HepG2 (cell line): ENCODE results near the gene TOMM20. TPM values are rescaled to one million over a fixed set of nuclear protein-coding genes. Genes with fewer than 3 reads are reported as not detected.

ENCODE experiments used
- CENPX ChIP-seq: sonication (generic); formaldehyde crosslinking; IDR thresholded peaks from 2 replicates; pipeline ENCODE4 v1.9.0; 2021; ENCODE audit warnings: mild to moderate bottlenecking, missing genetic modification reagents, moderate library complexity
- JUND ChIP-seq: sonication (generic); formaldehyde crosslinking; IDR thresholded peaks from 2 replicates; pipeline ENCODE4 v1.8.0; 2022; ENCODE audit warnings: mild to moderate bottlenecking, missing genetic modification reagents
- KMT2A ChIP-seq: sonication (generic); formaldehyde crosslinking; IDR thresholded peaks from 2 replicates; pipeline ENCODE4 v1.4.0; 2020; ENCODE audit warnings: missing genetic modification reagents
- PLRG1 ChIP-seq: fragments of 450-650 bp; conservative IDR thresholded peaks from 2 replicates; pipeline ENCODE4 v1.6.1; 2016
- PPARG ChIP-seq: conservative IDR thresholded peaks from 2 replicates; pipeline ENCODE4 v1.6.1; 2016; ENCODE audit warnings: missing biosample characterization, missing genetic modification reagents
- PRMT3 ChIP-seq: sonication (generic); formaldehyde crosslinking; IDR thresholded peaks from 2 replicates; pipeline ENCODE4 v1.8.1; 2022; ENCODE audit warnings: low read depth, mild to moderate bottlenecking, moderate library complexity, missing genetic modification reagents, borderline replicate concordance
- SNAPC2 ChIP-seq: sonication (generic); formaldehyde crosslinking; IDR thresholded peaks from 2 replicates; pipeline ENCODE4 v1.8.1; 2022; ENCODE audit warnings: mild to moderate bottlenecking, missing genetic modification reagents
- SOX5 ChIP-seq: IDR thresholded peaks from 2 replicates; pipeline ENCODE4 v1.6.1; 2016; ENCODE audit warnings: borderline replicate concordance
- TGIF2 ChIP-seq: IDR thresholded peaks from 2 replicates; pipeline ENCODE4 v1.6.1; 2016; ENCODE audit warnings: control low read depth, missing compliant biosample characterization
- ZNF143 ChIP-seq: sonication (generic); formaldehyde crosslinking; IDR thresholded peaks from 2 replicates; pipeline ENCODE4 v1.4.0; 2020; ENCODE audit warnings: missing genetic modification reagents
- ZNF205 ChIP-seq: IDR thresholded peaks from 2 replicates; pipeline ENCODE4 v1.6.1; 2018; ENCODE audit warnings: missing biosample characterization, missing genetic modification reagents
- ZNF430 ChIP-seq: sonication (generic); formaldehyde crosslinking; IDR thresholded peaks from 2 replicates; pipeline ENCODE4 v1.9.0; 2021; ENCODE audit warnings: mild to moderate bottlenecking, missing genetic modification reagents
- ZNF550 ChIP-seq: sonication (generic); formaldehyde crosslinking; IDR thresholded peaks from 2 replicates; pipeline ENCODE4 v1.4.0; 2020; ENCODE audit warnings: mild to moderate bottlenecking, missing genetic modification reagents, borderline replicate concordance
- ZNF761 ChIP-seq: sonication (generic); formaldehyde crosslinking; conservative IDR thresholded peaks from 2 replicates; pipeline ENCODE4 v1.4.0; 2020; ENCODE audit warnings: mild to moderate bottlenecking, missing genetic modification reagents
- ZNF841 ChIP-seq: sonication (generic); formaldehyde crosslinking; IDR thresholded peaks from 2 replicates; pipeline ENCODE4 v1.8.1; 2023; ENCODE audit warnings: missing genetic modification reagents, borderline replicate concordance
- polyA plus RNA-seq, 8 experiments: library from polyadenylated mRNA; depleted of rRNA in 3 of 8; stranded (reverse) in 7 of 8; unstranded in 1 of 8; fragments of >200 nt; fragmentation: Illumina TruSeq in 4 of 8; extraction: Trizol in 4 of 8; gene quantifications; 2 replicates each; pipeline versions ENCODE4 v1.2.1 to v1.2.3, GENCODE V29; 2011 to 2016; ENCODE audit warnings: low read depth in 4 of 8, missing spikeins in 1 of 8, mixed read lengths in 1 of 8; ENCODE audit not compliant: insufficient read depth in 1 of 8
- total RNA-seq, 5 experiments: library from RNA; depleted of rRNA; stranded (reverse); fragments of >200 nt; fragmentation: Illumina TruSeq; extraction: Trizol; gene quantifications; 2 replicates each; pipeline ENCODE4 v1.2.3, GENCODE V29; 2016; ENCODE audit warnings: low read depth in 1 of 5
- TF ChIP-seq, protein P1 (sequence below): IDR thresholded peaks from 2 replicates; pipeline ENCODE4 v1.6.1; 2018; ENCODE audit warnings: missing genetic modification reagents
- TF ChIP-seq, protein P2 (sequence below): sonication (generic); formaldehyde crosslinking; IDR thresholded peaks from 2 replicates; pipeline ENCODE4 v1.5.0; 2020; ENCODE audit warnings: missing genetic modification reagents, mild to moderate bottlenecking, borderline replicate concordance
- TF ChIP-seq, protein P3 (sequence below): sonication (generic); formaldehyde crosslinking; IDR thresholded peaks from 2 replicates; pipeline ENCODE4 v1.5.0; 2020; ENCODE audit warnings: mild to moderate bottlenecking, missing genetic modification reagents
- TF ChIP-seq, protein P4 (sequence below): sonication (generic); formaldehyde crosslinking; IDR thresholded peaks from 2 replicates; pipeline ENCODE4 v1.5.0; 2020; ENCODE audit warnings: mild to moderate bottlenecking, missing genetic modification reagents, borderline replicate concordance
- TF ChIP-seq, protein P5 (sequence below): IDR thresholded peaks from 2 replicates; pipeline ENCODE4 v1.6.1; 2016; ENCODE audit warnings: mild to moderate bottlenecking, missing biosample characterization, missing genetic modification reagents

Gene TOMM20
- total and polyA plus RNA-seq, 2 of the 13 experiments (the other 11 are each of a cell fraction or from before 2014, with no cell fraction given): 153 to 376 TPM

DNA sequence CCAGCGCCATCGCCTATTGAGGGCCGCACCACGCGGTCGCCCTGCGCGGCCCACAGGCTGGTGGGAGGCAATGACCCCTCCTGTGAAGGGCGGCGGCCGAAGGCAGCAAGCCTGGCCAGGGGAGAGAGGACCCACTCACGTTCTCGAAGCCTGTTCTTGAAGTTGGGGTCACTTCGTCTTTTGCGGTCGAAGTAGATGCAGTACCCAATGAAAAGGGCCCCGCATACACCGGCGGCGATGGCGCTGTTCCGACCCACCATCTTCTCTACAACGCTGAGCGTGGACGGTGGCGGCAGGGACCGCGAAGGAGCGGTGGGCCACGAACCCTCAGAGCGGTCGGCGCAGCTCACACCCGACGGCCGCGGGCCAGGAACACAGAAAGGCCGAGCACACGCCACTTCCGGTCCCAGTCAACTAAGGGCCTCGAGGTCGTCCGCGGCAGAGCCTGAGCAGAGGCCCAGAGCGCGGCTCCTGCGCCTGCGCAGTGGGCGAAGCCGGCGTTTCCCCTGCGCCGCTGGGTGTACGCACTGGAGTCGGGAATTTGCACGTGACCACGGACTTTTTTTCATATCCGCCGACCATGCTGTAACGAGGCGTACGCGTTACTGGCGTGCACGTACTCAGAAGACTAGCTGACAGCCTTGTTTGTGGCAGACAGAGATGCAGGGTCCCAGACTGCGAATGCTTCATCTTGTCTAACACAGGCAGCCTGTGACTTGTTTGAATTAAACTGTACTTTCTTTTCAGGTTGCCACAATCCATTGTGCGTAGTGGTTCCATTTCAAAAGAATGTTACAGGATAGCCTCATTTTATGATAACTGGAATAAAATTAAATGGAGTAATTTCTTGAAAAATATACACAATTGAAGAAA lies at the start of gene TOMM20 (continued):
- TF ChIP-seq, protein P1, sequence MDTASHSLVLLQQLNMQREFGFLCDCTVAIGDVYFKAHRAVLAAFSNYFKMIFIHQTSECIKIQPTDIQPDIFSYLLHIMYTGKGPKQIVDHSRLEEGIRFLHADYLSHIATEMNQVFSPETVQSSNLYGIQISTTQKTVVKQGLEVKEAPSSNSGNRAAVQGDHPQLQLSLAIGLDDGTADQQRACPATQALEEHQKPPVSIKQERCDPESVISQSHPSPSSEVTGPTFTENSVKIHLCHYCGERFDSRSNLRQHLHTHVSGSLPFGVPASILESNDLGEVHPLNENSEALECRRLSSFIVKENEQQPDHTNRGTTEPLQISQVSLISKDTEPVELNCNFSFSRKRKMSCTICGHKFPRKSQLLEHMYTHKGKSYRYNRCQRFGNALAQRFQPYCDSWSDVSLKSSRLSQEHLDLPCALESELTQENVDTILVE (CRISPR knock-in tag): peak; percentile 76; the same call in 1 of the 2 replicates
- TF ChIP-seq JUND (no peak), CENPX (no peak), ZNF205 (CRISPR knock-in tag) (peak; percentile 26; the same call in 1 of the 2 replicates), ZNF143 (CRISPR knock-in tag) (peak; percentile 73; the same call in 1 of the 2 replicates), ZNF550 (CRISPR knock-in tag) (no peak), SNAPC2 (0 out of 2 replicates have a peak, but pooled peaks have one; percentile 54), PRMT3 (no peak), ZNF841 (CRISPR knock-in tag) (0 out of 2 replicates have a peak, but pooled peaks have one; percentile 47), ZNF761 (CRISPR knock-in tag) (no peak; the same call in 1 of the 2 replicates), TGIF2 (CRISPR knock-in tag) (peak; percentile 93; the same call in 1 of the 2 replicates), PPARG (peak; percentile 58; the same call in 1 of the 2 replicates), ZNF430 (CRISPR knock-in tag) (peak; percentile 52), SOX5 (CRISPR knock-in tag) (peak; percentile 82; the same call in 1 of the 2 replicates), PLRG1 (no peak), KMT2A (peak; percentile 97)
- TF ChIP-seq, protein P2, sequence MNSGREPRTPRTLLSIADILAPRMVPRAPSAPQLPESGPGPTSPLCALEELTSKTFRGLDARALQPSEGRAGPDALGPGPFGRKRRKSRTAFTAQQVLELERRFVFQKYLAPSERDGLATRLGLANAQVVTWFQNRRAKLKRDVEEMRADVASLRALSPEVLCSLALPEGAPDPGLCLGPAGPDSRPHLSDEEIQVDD: no peak
- TF ChIP-seq, protein P3, sequence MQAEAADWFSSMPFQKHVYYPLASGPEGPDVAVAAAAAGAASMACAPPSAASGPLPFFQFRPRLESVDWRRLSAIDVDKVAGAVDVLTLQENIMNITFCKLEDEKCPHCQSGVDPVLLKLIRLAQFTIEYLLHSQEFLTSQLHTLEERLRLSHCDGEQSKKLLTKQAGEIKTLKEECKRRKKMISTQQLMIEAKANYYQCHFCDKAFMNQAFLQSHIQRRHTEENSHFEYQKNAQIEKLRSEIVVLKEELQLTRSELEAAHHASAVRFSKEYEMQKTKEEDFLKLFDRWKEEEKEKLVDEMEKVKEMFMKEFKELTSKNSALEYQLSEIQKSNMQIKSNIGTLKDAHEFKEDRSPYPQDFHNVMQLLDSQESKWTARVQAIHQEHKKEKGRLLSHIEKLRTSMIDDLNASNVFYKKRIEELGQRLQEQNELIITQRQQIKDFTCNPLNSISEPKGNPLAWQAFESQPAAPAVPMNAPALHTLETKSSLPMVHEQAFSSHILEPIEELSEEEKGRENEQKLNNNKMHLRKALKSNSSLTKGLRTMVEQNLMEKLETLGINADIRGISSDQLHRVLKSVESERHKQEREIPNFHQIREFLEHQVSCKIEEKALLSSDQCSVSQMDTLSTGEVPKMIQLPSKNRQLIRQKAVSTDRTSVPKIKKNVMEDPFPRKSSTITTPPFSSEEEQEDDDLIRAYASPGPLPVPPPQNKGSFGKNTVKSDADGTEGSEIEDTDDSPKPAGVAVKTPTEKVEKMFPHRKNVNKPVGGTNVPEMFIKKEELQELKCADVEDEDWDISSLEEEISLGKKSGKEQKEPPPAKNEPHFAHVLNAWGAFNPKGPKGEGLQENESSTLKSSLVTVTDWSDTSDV: no peak
- TF ChIP-seq, protein P4, sequence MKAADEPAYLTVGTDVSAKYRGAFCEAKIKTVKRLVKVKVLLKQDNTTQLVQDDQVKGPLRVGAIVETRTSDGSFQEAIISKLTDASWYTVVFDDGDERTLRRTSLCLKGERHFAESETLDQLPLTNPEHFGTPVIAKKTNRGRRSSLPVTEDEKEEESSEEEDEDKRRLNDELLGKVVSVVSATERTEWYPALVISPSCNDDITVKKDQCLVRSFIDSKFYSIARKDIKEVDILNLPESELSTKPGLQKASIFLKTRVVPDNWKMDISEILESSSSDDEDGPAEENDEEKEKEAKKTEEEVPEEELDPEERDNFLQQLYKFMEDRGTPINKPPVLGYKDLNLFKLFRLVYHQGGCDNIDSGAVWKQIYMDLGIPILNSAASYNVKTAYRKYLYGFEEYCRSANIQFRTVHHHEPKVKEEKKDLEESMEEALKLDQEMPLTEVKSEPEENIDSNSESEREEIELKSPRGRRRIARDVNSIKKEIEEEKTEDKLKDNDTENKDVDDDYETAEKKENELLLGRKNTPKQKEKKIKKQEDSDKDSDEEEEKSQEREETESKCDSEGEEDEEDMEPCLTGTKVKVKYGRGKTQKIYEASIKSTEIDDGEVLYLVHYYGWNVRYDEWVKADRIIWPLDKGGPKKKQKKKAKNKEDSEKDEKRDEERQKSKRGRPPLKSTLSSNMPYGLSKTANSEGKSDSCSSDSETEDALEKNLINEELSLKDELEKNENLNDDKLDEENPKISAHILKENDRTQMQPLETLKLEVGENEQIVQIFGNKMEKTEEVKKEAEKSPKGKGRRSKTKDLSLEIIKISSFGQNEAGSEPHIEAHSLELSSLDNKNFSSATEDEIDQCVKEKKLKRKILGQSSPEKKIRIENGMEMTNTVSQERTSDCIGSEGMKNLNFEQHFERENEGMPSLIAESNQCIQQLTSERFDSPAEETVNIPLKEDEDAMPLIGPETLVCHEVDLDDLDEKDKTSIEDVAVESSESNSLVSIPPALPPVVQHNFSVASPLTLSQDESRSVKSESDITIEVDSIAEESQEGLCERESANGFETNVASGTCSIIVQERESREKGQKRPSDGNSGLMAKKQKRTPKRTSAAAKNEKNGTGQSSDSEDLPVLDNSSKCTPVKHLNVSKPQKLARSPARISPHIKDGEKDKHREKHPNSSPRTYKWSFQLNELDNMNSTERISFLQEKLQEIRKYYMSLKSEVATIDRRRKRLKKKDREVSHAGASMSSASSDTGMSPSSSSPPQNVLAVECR: peak; percentile 95
- TF ChIP-seq, protein P5, sequence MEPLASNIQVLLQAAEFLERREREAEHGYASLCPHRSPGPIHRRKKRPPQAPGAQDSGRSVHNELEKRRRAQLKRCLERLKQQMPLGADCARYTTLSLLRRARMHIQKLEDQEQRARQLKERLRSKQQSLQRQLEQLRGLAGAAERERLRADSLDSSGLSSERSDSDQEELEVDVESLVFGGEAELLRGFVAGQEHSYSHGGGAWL (CRISPR knock-in tag): peak; percentile 71; the same call in 1 of the 2 replicates
